HepG2 (cell line): ENCODE results near the gene DNAJA2. TPM values are rescaled to one million over a fixed set of nuclear protein-coding genes. Genes with fewer than 3 reads are reported as not detected.

Source experiments
- ATAC-seq: fragments of 200-7000 bp; cut with Tn5 transposase; 3 replicates; pipeline ENCODE4 v1.9.1; 2020; ENCODE audit warnings: mild to moderate bottlenecking, moderate library complexity
- BruUV-seq: library from RNA; stranded (reverse); fragments of 400-500 nt; replicated peaks from 2 replicates; lab custom pipeline; 2021; lab: Mats Ljungman, UMichigan
- CTCF ChIA-PET: fragments of 300-600 bp; formaldehyde crosslinking; extraction: SDS; loops from one replicate; lab custom pipeline; 2021; ENCODE audit warnings: low total read pairs, inconsistent platforms, low intra/inter-chr PET ratio; lab: Yijun Ruan, JAX
- POLR2A ChIA-PET: fragments of 350-600 bp; sonication (Branson Sonifier 250); formaldehyde crosslinking; loops from one replicate; lab custom pipeline; 2020; ENCODE audit warnings: antibody characterized with exemption, inconsistent platforms; lab: Yijun Ruan, JAX
- DNase-seq: peaks from one replicate; pipeline ENCODE4 v3.0.0-alpha.2; 2015; ENCODE audit warnings: low spot score
- FAIRE-seq: peaks from 3 replicates; lab custom pipeline; 2011; peaks lifted over from hg19 to GRCh38; lab: Jason Lieb, UNC
- H2AFZ ChIP-seq: one replicate; pipeline ENCODE4 v1.6.1; 2011; ENCODE audit warnings: low read length, inconsistent platforms
- H3K27ac ChIP-seq: fragments of 300-600 bp; 3 replicates; pipeline ENCODE4 v1.8.0; 2011; ENCODE audit warnings: mixed run types, mild to moderate bottlenecking, mixed read lengths, low read length, inconsistent platforms; ENCODE audit not compliant: insufficient read depth; ENCODE audit errors: extremely low read length
- H3K27me3 ChIP-seq, 2 experiments: fragments of 200-600 bp in 1 of 2; 2 replicates in 1 of 2; 3 replicates in 1 of 2; pipeline versions ENCODE4 v1.6.0 to v1.8.0; 2011; ENCODE audit warnings: low read length in 2 of 2, mild to moderate bottlenecking in 2 of 2, moderate library complexity in 2 of 2, inconsistent platforms in 1 of 2; ENCODE audit not compliant: insufficient read depth in 2 of 2, control insufficient read depth in 1 of 2
- H3K36me3 ChIP-seq, 2 experiments: fragments of 200-600 bp in 1 of 2; replicated peaks in 1 of 2; 2 replicates in 1 of 2; 3 replicates in 1 of 2; pipeline versions ENCODE4 v1.5.1 to v1.8.0; 2011; ENCODE audit warnings: low read length in 2 of 2, inconsistent platforms in 1 of 2; ENCODE audit not compliant: insufficient read depth in 2 of 2, control insufficient read depth in 1 of 2
- H3K4me1 ChIP-seq: 2 replicates; pipeline ENCODE4 v1.5.1; 2012; ENCODE audit warnings: low read length, inconsistent platforms; ENCODE audit not compliant: insufficient read depth
- H3K4me2 ChIP-seq: 2 replicates; pipeline ENCODE4 v1.6.0; 2011; ENCODE audit warnings: low read depth, low read length, inconsistent platforms
- H3K4me3 ChIP-seq, 3 experiments: fragments of 200-600 bp in 1 of 3; sonication (generic), shearing (Covaris generic) in 1 of 3; replicated peaks in 1 of 3; 2 replicates each; pipeline ENCODE4 v1.5.1; 2011 to 2016; ENCODE audit warnings: low read length in 3 of 3, inconsistent platforms in 2 of 3, low read depth in 2 of 3, mild to moderate bottlenecking in 2 of 3, control low read depth in 1 of 3, mixed read lengths in 1 of 3; ENCODE audit not compliant: insufficient read depth in 1 of 3
- H3K79me2 ChIP-seq: one replicate; pipeline ENCODE4 v1.6.1; 2011; ENCODE audit warnings: low read length, inconsistent platforms; ENCODE audit not compliant: insufficient read depth
- H3K9ac ChIP-seq: 2 replicates; pipeline ENCODE4 v1.6.0; 2011; ENCODE audit warnings: mild to moderate bottlenecking, low read depth, low read length, inconsistent platforms; ENCODE audit not compliant: insufficient read depth
- H3K9me3 ChIP-seq: 2 replicates; pipeline ENCODE4 v1.5.1; 2012; ENCODE audit warnings: mild to moderate bottlenecking, low read length
- H4K20me1 ChIP-seq: 2 replicates; pipeline ENCODE4 v1.6.0; 2011; ENCODE audit warnings: inconsistent platforms, mild to moderate bottlenecking, low read length, moderate library complexity; ENCODE audit not compliant: insufficient read depth
- KLF6 ChIP-seq: IDR thresholded peaks from 2 replicates; pipeline ENCODE4 v1.8.0; 2016; ENCODE audit warnings: missing biosample characterization, missing genetic modification reagents
- MED8 ChIP-seq: sonication (generic); formaldehyde crosslinking; IDR thresholded peaks from 2 replicates; pipeline ENCODE4 v1.8.1; 2023; ENCODE audit warnings: mild to moderate bottlenecking, missing genetic modification reagents; ENCODE audit not compliant: insufficient replicate concordance
- NCOA5 ChIP-seq: sonication (generic); formaldehyde crosslinking; IDR thresholded peaks from 2 replicates; pipeline ENCODE4 v1.4.0; 2020; ENCODE audit warnings: missing genetic modification reagents
- PAX8 ChIP-seq: sonication (generic); formaldehyde crosslinking; IDR thresholded peaks from 2 replicates; pipeline ENCODE4 v1.8.0; 2022; ENCODE audit warnings: mild to moderate bottlenecking, missing genetic modification reagents, borderline replicate concordance
- SMAD1 ChIP-seq: sonication (generic); formaldehyde crosslinking; IDR thresholded peaks from 2 replicates; pipeline ENCODE4 v1.4.0; 2020; ENCODE audit warnings: missing genetic modification reagents, low read depth, mild to moderate bottlenecking, borderline replicate concordance
- ZNF124 ChIP-seq: sonication (generic); formaldehyde crosslinking; IDR thresholded peaks from 2 replicates; pipeline ENCODE4 v1.4.0; 2020; ENCODE audit warnings: missing genetic modification reagents
- ZNF33A ChIP-seq: sonication (generic); formaldehyde crosslinking; IDR thresholded peaks from 2 replicates; pipeline ENCODE4 v1.5.1; 2020; ENCODE audit warnings: missing genetic modification reagents, mild to moderate bottlenecking, moderate library complexity, borderline replicate concordance
- ZNF33B ChIP-seq: sonication (generic); formaldehyde crosslinking; IDR thresholded peaks from 2 replicates; pipeline ENCODE4 v1.5.1; 2020; ENCODE audit warnings: mild to moderate bottlenecking, missing genetic modification reagents
- ZNF713 ChIP-seq: sonication (generic); formaldehyde crosslinking; IDR thresholded peaks from 2 replicates; pipeline ENCODE4 v1.4.0; 2020; ENCODE audit warnings: mild to moderate bottlenecking, missing genetic modification reagents
- ZSCAN12 ChIP-seq: sonication (generic); formaldehyde crosslinking; IDR thresholded peaks from 2 replicates; pipeline ENCODE4 v1.9.0; 2021; ENCODE audit warnings: mild to moderate bottlenecking, missing genetic modification reagents
- WGBS: methylation state at CpG from one replicate; pipeline ENCODE4 v1.1.6; 2017; ENCODE audit warnings: low lambda C conversion rate; 5-methylcytosine and 5-hydroxymethylcytosine counted together
- in situ Hi-C: cut with HindIII; loops from 2 replicates; pipeline ENCODE4 v1.10.0; 2017; ENCODE audit warnings: low pct_unique_long_range_greater_than_20kb; ENCODE audit not compliant: extremely low pct_ligation_motif_present
- intact Hi-C: fragments of 100-400 bp; cut with micrococcal nuclease; formaldehyde crosslinking; loops from one replicate; pipeline ENCODE4 v1.10.0; 2022; ENCODE audit not compliant: unreplicated experiment
- polyA plus RNA-seq, 8 experiments: library from polyadenylated mRNA; depleted of rRNA in 3 of 8; stranded (reverse) in 7 of 8; unstranded in 1 of 8; fragments of >200 nt; fragmentation: Illumina TruSeq in 4 of 8; extraction: Trizol in 4 of 8; gene quantifications; 2 replicates each; pipeline versions ENCODE4 v1.2.1 to v1.2.3, GENCODE V29; 2011 to 2016; ENCODE audit warnings: low read depth in 4 of 8, missing spikeins in 1 of 8, mixed read lengths in 1 of 8; ENCODE audit not compliant: insufficient read depth in 1 of 8
- total RNA-seq, 5 experiments: library from RNA; depleted of rRNA; stranded (reverse); fragments of >200 nt; fragmentation: Illumina TruSeq; extraction: Trizol; gene quantifications; 2 replicates each; pipeline ENCODE4 v1.2.3, GENCODE V29; 2016; ENCODE audit warnings: low read depth in 1 of 5
- TF ChIP-seq, protein P1 (sequence below): conservative IDR thresholded peaks from 2 replicates; pipeline ENCODE4 v1.6.1; 2018; ENCODE audit warnings: missing genetic modification reagents
- TF ChIP-seq, protein P2 (sequence below): sonication (generic); formaldehyde crosslinking; IDR thresholded peaks from 2 replicates; pipeline ENCODE4 v1.4.0; 2020; ENCODE audit warnings: missing genetic modification reagents
- TF ChIP-seq, protein P3 (sequence below): sonication (generic); formaldehyde crosslinking; IDR thresholded peaks from 2 replicates; pipeline ENCODE4 v1.4.0; 2020; ENCODE audit warnings: mild to moderate bottlenecking, low read depth, missing genetic modification reagents
- TF ChIP-seq, protein P4 (sequence below): sonication (generic); formaldehyde crosslinking; IDR thresholded peaks from 2 replicates; pipeline ENCODE4 v1.8.1; 2023; ENCODE audit warnings: mild to moderate bottlenecking, moderate library complexity, missing genetic modification reagents
- TF ChIP-seq, protein P5 (sequence below): sonication (generic); IDR thresholded peaks from 2 replicates; pipeline ENCODE4 v1.6.1; 2016; ENCODE audit warnings: low read depth, borderline replicate concordance

The DNAJA2 gene
- total and polyA plus RNA-seq, 2 of the 13 experiments (the other 11 are each of a cell fraction or from before 2014, with no cell fraction given) = 25.4 to 176 TPM

DNA sequence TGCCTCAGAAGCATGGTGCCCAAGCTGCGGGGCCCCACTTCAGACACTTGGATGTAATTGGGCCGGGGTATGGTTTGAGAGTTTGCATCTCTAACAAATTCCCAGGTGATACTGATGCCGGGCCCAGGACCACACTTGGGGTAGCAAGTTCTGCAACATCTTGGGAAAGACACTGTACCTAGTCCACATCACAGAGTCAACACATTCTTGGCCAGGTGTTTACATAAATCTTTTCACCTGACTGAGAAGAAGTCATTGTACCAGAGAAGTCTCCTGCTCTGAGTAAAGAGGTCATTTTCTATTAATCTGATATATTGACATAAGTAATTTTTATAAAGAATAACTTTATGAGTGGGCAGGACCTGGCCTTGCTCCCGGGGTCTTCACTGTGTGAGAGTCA, 61.8 kb downstream of the DNAJA2 start:
- in situ Hi-C loops = no loop called here
- H2AFZ ChIP-seq = no peak overlapping the region
- H3K4me3 ChIP-seq = no peak overlapping the region
- peaks cover 66 to 86% of the 10 kb centered on the region in 2 experiments for H3K36me3 ChIP-seq
- intact Hi-C loops = loop anchor here (10.0 kb wide), 1 partner anchor 217 kb away; no protein-coding TSS in a partner anchor
- no peaks in the 10 kb centered on the region for H3K79me2 ChIP-seq
- DNase-seq (no peak), FAIRE-seq (no peak), ATAC-seq (no peak)
- H3K9me3 ChIP-seq = no peaks in the 10 kb centered on the region
- 96% methylated on average over 4 of the region's 4 CpGs for WGBS
- no peak overlapping the region for H3K9ac ChIP-seq
- no peak overlapping the region for H3K4me2 ChIP-seq
- no TSS peak for BruUV-seq
- ChIA-PET POLR2A (interaction anchor here (0.8 to 1.8 kb wide), 2 partner anchors 54 to 58 kb away, joined by 3 read pairs; no protein-coding TSS in a partner anchor), CTCF (no interaction called here)
- TF ChIP-seq, protein P1, sequence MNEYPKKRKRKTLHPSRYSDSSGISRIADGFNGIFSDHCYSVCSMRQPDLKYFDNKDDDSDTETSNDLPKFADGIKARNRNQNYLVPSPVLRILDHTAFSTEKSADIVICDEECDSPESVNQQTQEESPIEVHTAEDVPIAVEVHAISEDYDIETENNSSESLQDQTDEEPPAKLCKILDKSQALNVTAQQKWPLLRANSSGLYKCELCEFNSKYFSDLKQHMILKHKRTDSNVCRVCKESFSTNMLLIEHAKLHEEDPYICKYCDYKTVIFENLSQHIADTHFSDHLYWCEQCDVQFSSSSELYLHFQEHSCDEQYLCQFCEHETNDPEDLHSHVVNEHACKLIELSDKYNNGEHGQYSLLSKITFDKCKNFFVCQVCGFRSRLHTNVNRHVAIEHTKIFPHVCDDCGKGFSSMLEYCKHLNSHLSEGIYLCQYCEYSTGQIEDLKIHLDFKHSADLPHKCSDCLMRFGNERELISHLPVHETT (CRISPR knock-in tag) = no peak
- no peak for TF ChIP-seq PAX8 (CRISPR knock-in tag)
- TF ChIP-seq, protein P2, sequence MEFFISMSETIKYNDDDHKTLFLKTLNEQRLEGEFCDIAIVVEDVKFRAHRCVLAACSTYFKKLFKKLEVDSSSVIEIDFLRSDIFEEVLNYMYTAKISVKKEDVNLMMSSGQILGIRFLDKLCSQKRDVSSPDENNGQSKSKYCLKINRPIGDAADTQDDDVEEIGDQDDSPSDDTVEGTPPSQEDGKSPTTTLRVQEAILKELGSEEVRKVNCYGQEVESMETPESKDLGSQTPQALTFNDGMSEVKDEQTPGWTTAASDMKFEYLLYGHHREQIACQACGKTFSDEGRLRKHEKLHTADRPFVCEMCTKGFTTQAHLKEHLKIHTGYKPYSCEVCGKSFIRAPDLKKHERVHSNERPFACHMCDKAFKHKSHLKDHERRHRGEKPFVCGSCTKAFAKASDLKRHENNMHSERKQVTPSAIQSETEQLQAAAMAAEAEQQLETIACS (CRISPR knock-in tag) = no peak
- TF ChIP-seq, protein P3, sequence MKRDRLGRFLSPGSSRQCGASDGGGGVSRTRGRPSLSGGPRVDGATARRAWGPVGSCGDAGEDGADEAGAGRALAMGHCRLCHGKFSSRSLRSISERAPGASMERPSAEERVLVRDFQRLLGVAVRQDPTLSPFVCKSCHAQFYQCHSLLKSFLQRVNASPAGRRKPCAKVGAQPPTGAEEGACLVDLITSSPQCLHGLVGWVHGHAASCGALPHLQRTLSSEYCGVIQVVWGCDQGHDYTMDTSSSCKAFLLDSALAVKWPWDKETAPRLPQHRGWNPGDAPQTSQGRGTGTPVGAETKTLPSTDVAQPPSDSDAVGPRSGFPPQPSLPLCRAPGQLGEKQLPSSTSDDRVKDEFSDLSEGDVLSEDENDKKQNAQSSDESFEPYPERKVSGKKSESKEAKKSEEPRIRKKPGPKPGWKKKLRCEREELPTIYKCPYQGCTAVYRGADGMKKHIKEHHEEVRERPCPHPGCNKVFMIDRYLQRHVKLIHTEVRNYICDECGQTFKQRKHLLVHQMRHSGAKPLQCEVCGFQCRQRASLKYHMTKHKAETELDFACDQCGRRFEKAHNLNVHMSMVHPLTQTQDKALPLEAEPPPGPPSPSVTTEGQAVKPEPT = no peak
- TF ChIP-seq SMAD1 (CRISPR knock-in tag) = no peak
- TF ChIP-seq MED8 (CRISPR knock-in tag) = no peak
- TF ChIP-seq ZSCAN12 = no peak
- no peak for TF ChIP-seq ZNF124 (CRISPR knock-in tag)
- no peak for TF ChIP-seq ZNF713 (CRISPR knock-in tag)
- TF ChIP-seq, protein P4, sequence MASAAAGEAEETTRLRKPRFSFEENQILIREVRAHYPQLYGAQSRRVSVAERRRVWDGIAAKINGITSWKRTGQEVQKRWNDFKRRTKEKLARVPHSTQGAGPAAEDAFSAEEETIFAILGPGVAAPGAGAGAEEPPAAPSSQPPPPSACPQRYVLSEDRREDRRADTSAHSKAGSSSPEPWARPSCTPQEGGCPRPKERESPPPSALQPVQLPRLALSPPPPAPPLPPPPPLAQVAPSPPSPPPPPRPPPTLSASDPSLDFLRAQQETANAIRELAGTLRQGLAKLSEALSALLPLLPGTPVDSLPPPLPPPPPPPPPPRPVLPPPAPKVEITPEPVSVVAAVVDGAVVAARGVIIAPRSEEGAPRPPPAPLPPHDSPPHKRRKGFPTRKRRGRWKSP (CRISPR knock-in tag) = no peak
- TF ChIP-seq NCOA5 (CRISPR knock-in tag) = no peak
- TF ChIP-seq, protein P5, sequence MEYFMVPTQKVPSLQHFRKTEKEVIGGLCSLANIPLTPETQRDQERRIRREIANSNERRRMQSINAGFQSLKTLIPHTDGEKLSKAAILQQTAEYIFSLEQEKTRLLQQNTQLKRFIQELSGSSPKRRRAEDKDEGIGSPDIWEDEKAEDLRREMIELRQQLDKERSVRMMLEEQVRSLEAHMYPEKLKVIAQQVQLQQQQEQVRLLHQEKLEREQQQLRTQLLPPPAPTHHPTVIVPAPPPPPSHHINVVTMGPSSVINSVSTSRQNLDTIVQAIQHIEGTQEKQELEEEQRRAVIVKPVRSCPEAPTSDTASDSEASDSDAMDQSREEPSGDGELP = no peak
- TF ChIP-seq KLF6 (CRISPR knock-in tag) = no peak
- no peak for TF ChIP-seq ZNF33B (CRISPR knock-in tag)
- no peak for TF ChIP-seq ZNF33A
- H3K27ac ChIP-seq = no peak overlapping the region
- peaks cover 7% of the 10 kb centered on the region for H4K20me1 ChIP-seq
- H3K4me1 ChIP-seq = peaks cover 33% of the 10 kb centered on the region
- no peaks in the 10 kb centered on the region for H3K27me3 ChIP-seq
